Neutrophil (primary cell): ENCODE results near the gene CHEK1.

Experiments
- H3K27ac ChIP-seq: fragments of 200-600 bp; sonication (generic); 2 replicates; pipeline ENCODE4 v1.5.1; 2016; ENCODE audit warnings: mild to moderate bottlenecking, moderate library complexity
- H3K27me3 ChIP-seq: fragments of 200-600 bp; sonication (generic); 2 replicates; pipeline ENCODE4 v1.6.0; 2016; ENCODE audit warnings: mild to moderate bottlenecking
- H3K36me3 ChIP-seq: fragments of 200-600 bp; sonication (generic); 2 replicates; pipeline ENCODE4 v1.5.1; 2017
- H3K4me1 ChIP-seq, 2 experiments: fragments of 200-600 bp in 1 of 2; sonication (generic) in 1 of 2; 1 replicate in 1 of 2; 2 replicates in 1 of 2; pipeline versions ENCODE4 v1.5.1 to v1.6.1; 2013 to 2016; ENCODE audit warnings: low read depth in 1 of 2, low read length in 1 of 2, mild to moderate bottlenecking in 1 of 2, moderate library complexity in 1 of 2; ENCODE audit not compliant: control insufficient read depth in 1 of 2, insufficient read depth in 1 of 2
- H3K4me3 ChIP-seq, 2 experiments: fragments of 200-600 bp in 1 of 2; sonication (generic) in 1 of 2; 1 replicate in 1 of 2; 2 replicates in 1 of 2; pipeline ENCODE4 v1.5.1; 2013 to 2016; ENCODE audit warnings: low read depth in 1 of 2, low read length in 1 of 2, mild to moderate bottlenecking in 1 of 2, moderate library complexity in 1 of 2
- H3K9me3 ChIP-seq: fragments of 200-600 bp; sonication (generic); 2 replicates; pipeline ENCODE4 v1.5.1; 2016
- TF ChIP-seq, protein P1 (sequence below): fragments of 200-600 bp; sonication (generic); IDR thresholded peaks from 2 replicates; pipeline ENCODE4 v1.5.1; 2016; ENCODE audit warnings: antibody characterized with exemption

Gene CHEK1

DNA sequence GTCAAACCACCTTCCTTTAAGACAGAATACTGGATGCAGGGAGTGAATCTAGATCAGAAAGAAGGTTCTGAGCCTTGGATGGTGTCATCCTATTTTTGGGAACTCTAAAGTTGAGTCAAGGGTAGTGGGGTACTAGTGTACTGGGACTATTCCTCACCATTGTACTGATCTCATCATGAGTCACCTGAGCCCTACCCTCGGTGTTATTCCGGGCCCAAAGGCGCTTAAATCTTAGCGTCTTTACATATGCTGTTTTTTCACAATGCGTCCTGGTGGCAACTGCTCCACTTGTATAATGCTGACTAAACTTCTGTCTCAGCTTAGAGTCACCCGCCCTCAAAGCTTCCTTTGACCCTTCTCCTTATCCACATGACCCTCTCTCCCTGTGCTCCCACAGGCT, 95.8 kb downstream of the CHEK1 start:
- TF ChIP-seq, protein P1, sequence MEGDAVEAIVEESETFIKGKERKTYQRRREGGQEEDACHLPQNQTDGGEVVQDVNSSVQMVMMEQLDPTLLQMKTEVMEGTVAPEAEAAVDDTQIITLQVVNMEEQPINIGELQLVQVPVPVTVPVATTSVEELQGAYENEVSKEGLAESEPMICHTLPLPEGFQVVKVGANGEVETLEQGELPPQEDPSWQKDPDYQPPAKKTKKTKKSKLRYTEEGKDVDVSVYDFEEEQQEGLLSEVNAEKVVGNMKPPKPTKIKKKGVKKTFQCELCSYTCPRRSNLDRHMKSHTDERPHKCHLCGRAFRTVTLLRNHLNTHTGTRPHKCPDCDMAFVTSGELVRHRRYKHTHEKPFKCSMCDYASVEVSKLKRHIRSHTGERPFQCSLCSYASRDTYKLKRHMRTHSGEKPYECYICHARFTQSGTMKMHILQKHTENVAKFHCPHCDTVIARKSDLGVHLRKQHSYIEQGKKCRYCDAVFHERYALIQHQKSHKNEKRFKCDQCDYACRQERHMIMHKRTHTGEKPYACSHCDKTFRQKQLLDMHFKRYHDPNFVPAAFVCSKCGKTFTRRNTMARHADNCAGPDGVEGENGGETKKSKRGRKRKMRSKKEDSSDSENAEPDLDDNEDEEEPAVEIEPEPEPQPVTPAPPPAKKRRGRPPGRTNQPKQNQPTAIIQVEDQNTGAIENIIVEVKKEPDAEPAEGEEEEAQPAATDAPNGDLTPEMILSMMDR, result no peak
- Histone ChIP-seq H3K36me3 (no peaks in the 10 kb centered on the region), H3K27ac (no peak overlapping the region), H3K9me3 (no peaks in the 10 kb centered on the region), H3K4me3 (no peak overlapping the region), H3K4me1 (no peaks in the 10 kb centered on the region), H3K27me3 (no peaks in the 10 kb centered on the region)

DNA sequence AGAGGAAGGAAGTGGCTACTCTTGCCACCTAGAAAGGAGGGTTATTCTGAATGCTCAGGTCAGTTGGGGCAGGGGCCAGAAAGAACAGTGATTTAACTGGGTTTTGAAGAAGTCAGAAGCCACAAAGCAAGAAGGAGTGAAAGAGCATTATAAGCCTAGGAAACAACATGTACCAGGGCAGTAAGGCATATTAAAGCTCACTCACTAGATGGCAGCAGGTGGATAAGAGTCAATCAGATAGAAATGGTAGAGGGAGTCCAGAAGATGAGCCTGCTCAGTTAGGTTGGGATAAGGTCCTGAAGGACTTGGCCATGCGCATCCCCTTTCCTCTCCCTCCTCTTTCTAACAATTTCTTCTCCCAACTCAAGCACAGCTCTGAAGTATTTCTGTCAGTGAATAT, 99.2 kb downstream of the CHEK1 start:
- H3K36me3 ChIP-seq, result no peaks in the 10 kb centered on the region
- no peak overlapping the region for H3K27ac ChIP-seq
- H3K9me3 ChIP-seq, result no peaks in the 10 kb centered on the region
- H3K4me3 ChIP-seq, result no peak overlapping the region
- TF ChIP-seq, protein P1, result no peak
- H3K4me1 ChIP-seq, result no peaks in the 10 kb centered on the region
- no peaks in the 10 kb centered on the region for H3K27me3 ChIP-seq
